HG03354 (cell line): ENCODE results near the gene NEDD8.
A peak's percentile ranks its signal among the peaks of the same experiment; 100 is the strongest.
"Not testable (repeated sequence)": the region's sequence is repeated elsewhere in the genome, so short reads cannot be mapped to it uniquely, and the experiment has no call there.

Source experiments
- ATAC-seq: cut with Tn5 transposase; IDR thresholded peaks from one replicate; pipeline ENCODE4 v1.9.1; 2021; ENCODE audit warnings: mild to moderate bottlenecking; ENCODE audit not compliant: unreplicated experiment, poor library complexity, severe bottlenecking

NEDD8 gene

GRCh38 chr14:24232645-24233537 is 724 bp upstream of the NEDD8 start, which contains the start of gene GMPR2:
GMPR2 (plus strand) TSS chr14:24232929; CDS start chr14:24233254, 325 bp downstream.
- peak; percentile 60 for ATAC-seq

- ATAC-seq = peak; percentile 21
These were observed 675 bp downstream of the NEDD8 start for GRCh38 chr14:24231263-24232120.

GRCh38 chr14:24228902-24229301 is 3.3 kb downstream of the NEDD8 start:
- no peak for ATAC-seq

GRCh38 chr14:24226473-24226872 is 5.7 kb downstream of the NEDD8 start:
- no peak for ATAC-seq

- ATAC-seq = no peak
These were observed 7.5 kb downstream of the NEDD8 start for GRCh38 chr14:24224618-24225071.

- ATAC-seq = not testable (repeated sequence)
These were observed 9.2 kb downstream of the NEDD8 start for GRCh38 chr14:24222987-24223386.

- ATAC-seq = no peak
These were observed 12.6 kb downstream of the NEDD8 start for GRCh38 chr14:24219521-24219920.

GRCh38 chr14:24219080-24219479 is 13.1 kb downstream of the NEDD8 start:
- no peak for ATAC-seq

GRCh38 chr14:24216876-24217275 is 15.3 kb downstream of the NEDD8 start:
- not testable (repeated sequence) for ATAC-seq

- ATAC-seq = no peak
These were observed 15.8 kb downstream of the NEDD8 start for GRCh38 chr14:24216345-24216699.

GRCh38 chr14:24215495-24216344 is 16.4 kb downstream of the NEDD8 start, which contains the start of gene MDP1:
MDP1 (minus strand) TSS chr14:24216066; CDS start chr14:24215955, 111 bp downstream.
- ATAC-seq = peak; percentile 70

GRCh38 chr14:24213866-24214662 is 18.1 kb downstream of the NEDD8 start:
- ATAC-seq = no peak

- peak; percentile 84 for ATAC-seq
These were observed 19.0 kb downstream of the NEDD8 start, which contains the start of gene CHMP4A for GRCh38 chr14:24212924-24213865. CHMP4A (minus strand) TSS chr14:24213488; CDS start chr14:24213439, 49 bp downstream.

- no peak for ATAC-seq
These were observed 20.9 kb downstream of the NEDD8 start for GRCh38 chr14:24211311-24211710.

- no peak for ATAC-seq
These were observed 24.5 kb downstream of the NEDD8 start for GRCh38 chr14:24207625-24208024.

GRCh38 chr14:24207104-24207551 is 25.0 kb downstream of the NEDD8 start:
- no peak for ATAC-seq

- ATAC-seq = no peak
These were observed 25.7 kb downstream of the NEDD8 start for GRCh38 chr14:24206260-24207103.
